CD14-positive monocyte (primary cell): ENCODE results near the gene HOXB13. TPM values are rescaled to one million over a fixed set of nuclear protein-coding genes. Genes with fewer than 3 reads are reported as not detected.

Experiments
- DNase-seq, 3 donors: peaks; one replicate each; pipeline ENCODE4 v3.0.0-alpha.2; 2011 to 2022
- H2AFZ ChIP-seq: 2 replicates; pipeline ENCODE4 v1.6.0; 2012; ENCODE audit warnings: mild to moderate bottlenecking, low read depth, low read length, inconsistent platforms; ENCODE audit not compliant: insufficient read depth, poor library complexity, severe bottlenecking
- H3K27ac ChIP-seq, 2 donors: 1 replicate in 1 of 2; 2 replicates in 1 of 2; pipeline ENCODE4 v1.5.1; 2012 to 2013; ENCODE audit warnings: low read length in 2 of 2, control low read depth in 1 of 2, inconsistent platforms in 1 of 2, low read depth in 1 of 2, mild to moderate bottlenecking in 1 of 2
- H3K27me3 ChIP-seq, 2 donors: one replicate each; pipeline versions ENCODE4 v1.6.0 to v1.6.1; 2011 to 2013; ENCODE audit warnings: low read length in 2 of 2; ENCODE audit not compliant: control insufficient read depth in 2 of 2, insufficient read depth in 2 of 2
- H3K36me3 ChIP-seq, 2 donors: replicated peaks in 1 of 2; 1 replicate in 1 of 2; 2 replicates in 1 of 2; pipeline versions ENCODE4 v1.5.1 to v1.6.1; 2012 to 2013; ENCODE audit warnings: low read length in 2 of 2, control low read depth in 1 of 2, inconsistent platforms in 1 of 2, mild to moderate bottlenecking in 1 of 2; ENCODE audit not compliant: insufficient read depth in 2 of 2, control insufficient read depth in 1 of 2
- H3K4me1 ChIP-seq, 2 donors: 1 replicate in 1 of 2; 2 replicates in 1 of 2; pipeline versions ENCODE4 v1.5.1 to v1.6.1; 2012 to 2013; ENCODE audit warnings: low read length in 2 of 2, control low read depth in 1 of 2, inconsistent platforms in 1 of 2, mild to moderate bottlenecking in 1 of 2, moderate library complexity in 1 of 2; ENCODE audit not compliant: insufficient read depth in 2 of 2, control insufficient read depth in 1 of 2
- H3K4me2 ChIP-seq: replicated peaks from 2 replicates; pipeline ENCODE3; 2012; ENCODE audit warnings: low read length, moderate library complexity, mild to moderate bottlenecking; ENCODE audit not compliant: poor library complexity, severe bottlenecking; ENCODE audit errors: extremely low read depth
- H3K4me3 ChIP-seq, 3 experiments: fragments of 200-600 bp in 1 of 3; sonication (generic) in 1 of 3; replicated peaks in 1 of 3; 1 replicate in 2 of 3; 2 replicates in 1 of 3; pipeline ENCODE4 v1.5.1; 2011 to 2013; ENCODE audit warnings: low read length in 3 of 3, mild to moderate bottlenecking in 3 of 3, control low read depth in 2 of 3, low read depth in 2 of 3, inconsistent platforms in 1 of 3, moderate library complexity in 1 of 3
- H3K79me2 ChIP-seq: 2 replicates; pipeline ENCODE4 v1.6.0; 2012; ENCODE audit warnings: mild to moderate bottlenecking, control low read depth, inconsistent platforms, low read length, moderate library complexity; ENCODE audit not compliant: insufficient read depth
- H3K9ac ChIP-seq: 2 replicates; pipeline ENCODE4 v1.6.0; 2017; ENCODE audit warnings: low read length, mild to moderate bottlenecking; ENCODE audit not compliant: insufficient read depth, poor library complexity, severe bottlenecking
- H3K9me3 ChIP-seq, 2 donors: replicated peaks in 1 of 2; 1 replicate in 1 of 2; 2 replicates in 1 of 2; pipeline versions ENCODE4 v1.5.1 to v1.6.1; 2012 to 2013; ENCODE audit warnings: low read length in 2 of 2, control low read depth in 1 of 2; ENCODE audit not compliant: control insufficient read depth in 1 of 2, insufficient read depth in 1 of 2
- H4K20me1 ChIP-seq: 2 replicates; pipeline ENCODE4 v1.6.0; 2012; ENCODE audit warnings: mild to moderate bottlenecking, low read length, control low read depth, moderate library complexity; ENCODE audit not compliant: insufficient read depth
- H3K27ac Mint-ChIP-seq, 7 donors: one replicate each; pipeline ENCODE4 v1.8.0; 2020; ENCODE audit warnings: mild to moderate bottlenecking in 7 of 7, mixed read lengths in 7 of 7, moderate library complexity in 6 of 7, inconsistent platforms in 2 of 7
- H3K27me3 Mint-ChIP-seq, 3 donors: one replicate each; pipeline ENCODE4 v1.8.0; 2021 to 2022; ENCODE audit warnings: low read depth in 3 of 3, mild to moderate bottlenecking in 3 of 3, mixed read lengths in 3 of 3, moderate library complexity in 3 of 3, inconsistent platforms in 1 of 3
- H3K36me3 Mint-ChIP-seq, 2 donors: one replicate each; pipeline ENCODE4 v1.8.0; 2020; ENCODE audit warnings: mixed read lengths in 2 of 2, inconsistent platforms in 1 of 2, mild to moderate bottlenecking in 1 of 2
- H3K4me1 Mint-ChIP-seq: one replicate; pipeline ENCODE4 v1.8.0; 2020; ENCODE audit warnings: mild to moderate bottlenecking, mixed read lengths
- H3K4me3 Mint-ChIP-seq, 2 donors: one replicate each; pipeline ENCODE4 v1.8.0; 2020; ENCODE audit warnings: mild to moderate bottlenecking in 2 of 2, mixed read lengths in 2 of 2, moderate library complexity in 1 of 2
- H3K9me3 Mint-ChIP-seq, 7 donors: one replicate each; pipeline ENCODE4 v1.8.0; 2020 to 2022; ENCODE audit warnings: mixed read lengths in 7 of 7, mild to moderate bottlenecking in 6 of 7, moderate library complexity in 6 of 7, inconsistent platforms in 2 of 7
- CTCF ChIP-seq: fragments of 200-600 bp; IDR thresholded peaks from one replicate; pipeline ENCODE4 v1.8.0; 2022; ENCODE audit warnings: antibody characterized with exemption, mild to moderate bottlenecking
- WGBS: methylation state at CpG from one replicate; pipeline ENCODE4 v1.1.5; 2013; ENCODE audit warnings: missing lambda C conversion rate; ENCODE audit not compliant: insufficient coverage; 5-methylcytosine and 5-hydroxymethylcytosine counted together
- intact Hi-C, 2 donors: fragments of 100-400 bp; cut with micrococcal nuclease; formaldehyde crosslinking; loops; one replicate each; pipeline versions ENCODE4 v1.15.0 to v1.15.1; 2023
- polyA plus RNA-seq, 3 donors: library from polyadenylated mRNA; depleted of rRNA in 1 of 3; unstranded in 2 of 3; stranded (reverse) in 1 of 3; fragments of 300-500 nt in 2 of 3; fragments of >200 nt in 1 of 3; fragmentation: Illumina TruSeq in 2 of 3; gene quantifications; 1 replicate in 2 of 3; 2 replicates in 1 of 3; pipeline ENCODE4 v1.2.3, GENCODE V29; 2012 to 2021

HOXB13 gene
- polyA plus RNA-seq, 3 donors = not detected

- intact Hi-C loops = no loop called here
- Histone ChIP-seq H3K27ac (no peak overlapping the region), H3K9me3 (peaks cover 10 to 64% of the 10 kb centered on the region in 2 donors), H3K4me2 (peak overlapping the region; percentile 22), H3K9ac (no peak overlapping the region), H3K4me3 (peak overlapping the region in 1 of 3 experiments; percentile 8), H4K20me1 (no peaks in the 10 kb centered on the region), H3K79me2 (no peaks in the 10 kb centered on the region), H2AFZ (no peak overlapping the region), H3K4me1 (peaks cover 22% of the 10 kb centered on the region in 2 donors), H3K27me3 (peaks cover 96 to 100% of the 10 kb centered on the region in 2 donors), H3K36me3 (no peaks in the 10 kb centered on the region)
- Mint-ChIP-seq H3K27ac (no peak overlapping the region), H3K4me1 (peaks cover 32% of the 10 kb centered on the region), H3K9me3 (peaks cover 0 to 47% (median 21%) of the 10 kb centered on the region in 7 donors), H3K27me3 (peaks cover 98 to 100% (median 100%) of the 10 kb centered on the region in 3 donors), H3K4me3 (peak overlapping the region; percentile 24 to 88), H3K36me3 (peaks cover 0 to 16% of the 10 kb centered on the region in 2 donors)
- WGBS = 6% methylated on average over 18 of the region's 32 CpGs
- peak; percentile 39 to 68 (median 65) for DNase-seq
- peak; percentile 81 for TF ChIP-seq CTCF
Observed at GRCh38 chr17:48724251-48725003, 4.1 kb downstream of the HOXB13 start.

GRCh38 chr17:48723423-48724250 is 4.9 kb downstream of the HOXB13 start:
- intact Hi-C loops = no loop called here
- no peak for DNase-seq

More at GRCh38 chr17:48723423-48724250, 4.9 kb downstream of the HOXB13 start:
- Histone ChIP-seq H4K20me1 (no peaks in the 10 kb centered on the region), H3K9me3 (peaks cover 9 to 60% of the 10 kb centered on the region in 2 donors), H2AFZ (peak overlapping the region; percentile 48), H3K27ac (no peak overlapping the region), H3K4me1 (peaks cover 25% of the 10 kb centered on the region in 2 donors), H3K4me3 (peak overlapping the region in 2 of 3 experiments; percentile 19 to 64), H3K36me3 (no peaks in the 10 kb centered on the region), H3K27me3 (peaks cover 95 to 100% of the 10 kb centered on the region in 2 donors), H3K79me2 (no peaks in the 10 kb centered on the region), H3K9ac (no peak overlapping the region), H3K4me2 (peak overlapping the region; percentile 70)
- Mint-ChIP-seq H3K27me3 (peaks cover 98 to 100% (median 100%) of the 10 kb centered on the region in 3 donors), H3K4me1 (peaks cover 32% of the 10 kb centered on the region), H3K4me3 (peak overlapping the region; percentile 56 to 88), H3K9me3 (peaks cover 0 to 48% (median 21%) of the 10 kb centered on the region in 7 donors), H3K27ac (no peak overlapping the region), H3K36me3 (peaks cover 0 to 16% of the 10 kb centered on the region in 2 donors)
- TF ChIP-seq CTCF = no peak
- WGBS = 2% methylated on average over 33 of the region's 42 CpGs
